Measurements from ENCODE around the gene CHST11. TPM values are rescaled to one million over a fixed set of nuclear protein-coding genes. Genes with fewer than 3 reads are reported as not detected.

CHST11 gene
- total RNA-seq, 1 donor from 2014 or later = 40.1 TPM

- H3K36me3 Mint-ChIP-seq (ENCODE audit: low read depth) = peaks cover 12% of the 10 kb centered on the region
- ChIA-PET CTCF (interaction anchor here (0.9 to 2.1 kb wide), 4 partner anchors 18 to 236 kb away, joined by 3 to 6 read pairs (median 4); partner anchors contain the start of gene CHST11), POLR2A (interaction anchor here (0.5 to 3.0 kb wide), 18 partner anchors 8 to 272 kb away, joined by 3 to 58 read pairs (median 6); partner anchors contain the start of gene CHST11)
- ATAC-seq (ENCODE audit: low read depth) (peak; percentile 35), DNase-seq (no peak)
- TF ChIP-seq CTCF (IDR thresholded peaks at IDR 0.05) = no peak
- H3K4me1 Mint-ChIP-seq = peaks cover 92% of the 10 kb centered on the region
- H3K27me3 Mint-ChIP-seq = no peaks in the 10 kb centered on the region
- H3K27ac Mint-ChIP-seq = peak overlapping the region; percentile 90
- H3K9me3 Mint-ChIP-seq = no peaks in the 10 kb centered on the region
- H3K4me3 Mint-ChIP-seq = peak overlapping the region; percentile 87
- intact Hi-C loops (cut with micrococcal nuclease) = loop anchor here (1.0 to 5.0 kb wide), 5 partner anchors 14 to 105 kb away; no protein-coding TSS in a partner anchor
Measured at GRCh38 chr12:104477510-104478390, 21.0 kb downstream of the CHST11 start.

GRCh38 chr12:104478396-104479122, 21.8 kb downstream of the CHST11 start:
- no peak for TF ChIP-seq CTCF (IDR thresholded peaks at IDR 0.05)
- Mint-ChIP-seq H3K27me3 (no peaks in the 10 kb centered on the region), H3K4me1 (peaks cover 92% of the 10 kb centered on the region), H3K36me3 (ENCODE audit: low read depth) (peaks cover 19% of the 10 kb centered on the region), H3K4me3 (peak overlapping the region; percentile 87), H3K9me3 (no peaks in the 10 kb centered on the region), H3K27ac (peak overlapping the region; percentile 90)
- DNase-seq (no peak), ATAC-seq (ENCODE audit: low read depth) (peak; percentile 84)
- intact Hi-C loops (cut with micrococcal nuclease) = loop anchor here (1.0 to 5.0 kb wide), 5 partner anchors 15 to 104 kb away; no protein-coding TSS in a partner anchor
- CTCF ChIA-PET = interaction anchor here (0.8 to 2.1 kb wide), 5 partner anchors 9 to 235 kb away, joined by 3 to 6 read pairs (median 4); partner anchors contain the start of gene CHST11
- POLR2A ChIA-PET = interaction anchor here (0.5 to 3.0 kb wide), 18 partner anchors 9 to 271 kb away, joined by 3 to 58 read pairs (median 6); partner anchors contain the start of gene CHST11

DNA sequence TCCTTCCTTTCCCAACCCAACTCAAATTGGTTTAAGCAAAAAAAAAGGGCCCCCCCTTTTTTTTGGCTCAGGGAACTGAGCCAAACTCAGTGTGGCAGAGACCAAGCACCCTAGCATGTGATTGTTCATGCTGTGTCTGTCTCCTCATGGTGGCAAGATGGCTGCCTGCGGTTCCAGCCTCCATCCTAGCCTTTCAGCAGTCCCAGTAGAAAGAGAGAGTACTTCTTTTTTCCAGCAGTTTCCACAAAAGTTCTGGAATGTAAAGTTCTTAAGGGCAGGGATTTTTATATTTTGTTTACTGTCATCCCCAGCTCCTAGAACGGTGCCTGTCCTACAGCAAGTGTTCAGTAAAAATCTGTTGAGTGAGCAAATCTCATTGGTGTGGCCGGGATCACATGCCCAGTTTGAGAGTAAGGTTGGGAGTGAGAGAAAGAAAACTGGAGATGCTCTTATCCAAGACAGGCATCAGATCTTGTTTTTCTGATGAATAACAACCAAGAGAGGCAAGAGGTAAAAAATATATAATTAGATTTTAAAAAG, 22.4 kb downstream of the CHST11 start:
- Mint-ChIP-seq H3K4me3 (peak overlapping the region; percentile 87), H3K9me3 (no peaks in the 10 kb centered on the region), H3K36me3 (ENCODE audit: low read depth) (peaks cover 25% of the 10 kb centered on the region), H3K27me3 (no peaks in the 10 kb centered on the region), H3K4me1 (peaks cover 92% of the 10 kb centered on the region), H3K27ac (peak overlapping the region; percentile 90)
- TF ChIP-seq CTCF (IDR thresholded peaks at IDR 0.05) = no peak
- no peak for DNase-seq
- no peak for ATAC-seq (ENCODE audit: low read depth)
- ChIA-PET POLR2A (interaction anchor here (0.8 to 3.0 kb wide), 7 partner anchors 14 to 90 kb away, joined by 5 to 58 read pairs (median 9); partner anchors contain the start of gene CHST11), CTCF (interaction anchor here (0.8 to 2.1 kb wide), 2 partner anchors 8 to 20 kb away, joined by 3 to 6 read pairs; no protein-coding TSS in a partner anchor)
- intact Hi-C loops (cut with micrococcal nuclease) = loop anchor here (5.0 kb wide), 3 partner anchors 43 to 103 kb away; no protein-coding TSS in a partner anchor

- POLR2A ChIA-PET = interaction anchor here (0.8 kb wide), 1 partner anchor 23 kb away, joined by 5 read pairs; no protein-coding TSS in a partner anchor
- Mint-ChIP-seq H3K4me3 (no peak overlapping the region), H3K36me3 (ENCODE audit: low read depth) (peaks cover 25% of the 10 kb centered on the region), H3K9me3 (no peaks in the 10 kb centered on the region), H3K4me1 (peaks cover 92% of the 10 kb centered on the region), H3K27me3 (no peaks in the 10 kb centered on the region), H3K27ac (peak overlapping the region; percentile 53)
- intact Hi-C loops (cut with micrococcal nuclease) = no loop called here
- ATAC-seq (ENCODE audit: low read depth) (no peak), DNase-seq (no peak)
- CTCF ChIA-PET = no interaction called here
- no peak for TF ChIP-seq CTCF (IDR thresholded peaks at IDR 0.05)
Measured at GRCh38 chr12:104480012-104480411, 23.3 kb downstream of the CHST11 start.
